ENCODE data around the gene SEC24C. TPM values are rescaled to one million over a fixed set of nuclear protein-coding genes. Genes with fewer than 3 reads are reported as not detected.

The SEC24C gene
- total RNA-seq, 2 experiments from 2014 or later, result 53.6 to 87.1 TPM

DNA sequence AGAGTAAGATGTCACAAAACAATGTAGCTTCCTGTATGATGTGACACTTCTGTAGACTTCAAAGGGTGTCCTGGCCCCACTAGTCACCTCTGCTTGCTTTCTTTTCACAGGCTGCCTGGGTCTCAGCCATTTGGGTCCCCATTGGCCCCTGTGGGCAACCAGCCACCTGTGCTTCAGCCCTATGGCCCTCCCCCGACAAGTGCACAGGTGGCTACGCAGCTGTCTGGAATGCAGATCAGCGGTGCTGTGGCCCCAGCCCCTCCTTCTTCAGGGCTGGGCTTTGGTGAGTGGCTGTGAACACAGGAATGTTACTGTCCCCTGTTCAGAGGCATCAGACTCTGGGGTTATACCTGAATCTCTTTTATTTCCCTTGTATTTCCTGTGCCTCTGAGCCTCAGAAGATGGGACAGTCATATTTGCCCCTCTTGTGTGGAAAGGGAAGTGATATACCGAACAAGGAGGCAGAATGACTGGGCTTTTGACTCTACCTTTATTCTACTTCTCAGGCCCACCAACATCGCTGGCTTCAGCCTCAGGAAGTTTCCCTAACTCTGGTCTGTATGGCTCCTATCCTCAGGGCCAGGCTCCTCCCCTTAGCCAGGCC lies 15.4 kb downstream of the SEC24C start:
- peak; percentile 86 for DNase-seq (ENCODE audit: low spot score)
- BruUV-seq (replicated peaks), result no TSS peak
- intact Hi-C loops (cut with micrococcal nuclease; ENCODE audit: unreplicated experiment), result no loop called here
- POLR2A ChIA-PET, result interaction anchor here (0.5 to 2.5 kb wide), 8 partner anchors 9 to 1008 kb away, joined by 3 to 15 read pairs (median 4); partner anchors contain the start of genes CHCHD1 and SEC24C
- CTCF ChIA-PET (ENCODE audit: unreplicated experiment), result interaction anchor here (1.2 kb wide), 1 partner anchor 16 kb away, joined by 3 read pairs; the partner anchor contains the start of gene SEC24C
- TF ChIP-seq EZH2phosphoT487 (IDR thresholded peaks at IDR 0.05; ENCODE audit: borderline replicate concordance, low read depth, low read length), result no peak
- TF ChIP-seq, protein P1, sequence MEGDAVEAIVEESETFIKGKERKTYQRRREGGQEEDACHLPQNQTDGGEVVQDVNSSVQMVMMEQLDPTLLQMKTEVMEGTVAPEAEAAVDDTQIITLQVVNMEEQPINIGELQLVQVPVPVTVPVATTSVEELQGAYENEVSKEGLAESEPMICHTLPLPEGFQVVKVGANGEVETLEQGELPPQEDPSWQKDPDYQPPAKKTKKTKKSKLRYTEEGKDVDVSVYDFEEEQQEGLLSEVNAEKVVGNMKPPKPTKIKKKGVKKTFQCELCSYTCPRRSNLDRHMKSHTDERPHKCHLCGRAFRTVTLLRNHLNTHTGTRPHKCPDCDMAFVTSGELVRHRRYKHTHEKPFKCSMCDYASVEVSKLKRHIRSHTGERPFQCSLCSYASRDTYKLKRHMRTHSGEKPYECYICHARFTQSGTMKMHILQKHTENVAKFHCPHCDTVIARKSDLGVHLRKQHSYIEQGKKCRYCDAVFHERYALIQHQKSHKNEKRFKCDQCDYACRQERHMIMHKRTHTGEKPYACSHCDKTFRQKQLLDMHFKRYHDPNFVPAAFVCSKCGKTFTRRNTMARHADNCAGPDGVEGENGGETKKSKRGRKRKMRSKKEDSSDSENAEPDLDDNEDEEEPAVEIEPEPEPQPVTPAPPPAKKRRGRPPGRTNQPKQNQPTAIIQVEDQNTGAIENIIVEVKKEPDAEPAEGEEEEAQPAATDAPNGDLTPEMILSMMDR (conservative IDR thresholded peaks at IDR 0.05; ENCODE audit: low read length), result no peak
- Histone ChIP-seq H3K4me3 (ENCODE audit: low read depth, low read length, poor library complexity, severe bottlenecking) (no peak overlapping the region), H3K9me3 (ENCODE audit: low read length) (no peaks in the 10 kb centered on the region), H3K4me1 (ENCODE audit: insufficient read depth, low read length, poor library complexity, severe bottlenecking) (peaks cover 23% of the 10 kb centered on the region), H3K79me2 (ENCODE audit: insufficient read depth, low read depth, low read length) (no peaks in the 10 kb centered on the region; the same call in 1 of the 2 replicates), H2AFZ (ENCODE audit: low read length) (no peak overlapping the region), H3K27ac (ENCODE audit: low read depth, low read length, poor library complexity, severe bottlenecking) (peak overlapping the region; percentile 64), H3K9me2 (ENCODE audit: insufficient read depth, low read length) (no peaks in the 10 kb centered on the region), H3K4me2 (ENCODE audit: low read length) (peak overlapping the region; percentile 57), H3K36me3 (ENCODE audit: insufficient read depth, low read length) (peaks cover 63% of the 10 kb centered on the region), H4K20me1 (ENCODE audit: insufficient read depth, low read length) (no peaks in the 10 kb centered on the region)

GRCh38 chr10:73761781-73762180 lies 17.6 kb downstream of the SEC24C start:
- H4K20me1 ChIP-seq (ENCODE audit: insufficient read depth, low read length), result no peaks in the 10 kb centered on the region
- CTCF ChIA-PET (ENCODE audit: unreplicated experiment), result no interaction called here
- POLR2A ChIA-PET, result no interaction called here

More at GRCh38 chr10:73761781-73762180, 17.6 kb downstream of the SEC24C start:
- peaks cover 74% of the 10 kb centered on the region for H3K36me3 ChIP-seq (ENCODE audit: insufficient read depth, low read length)
- H3K9me2 ChIP-seq (ENCODE audit: insufficient read depth, low read length), result no peaks in the 10 kb centered on the region
- H3K79me2 ChIP-seq (ENCODE audit: insufficient read depth, low read depth, low read length), result no peaks in the 10 kb centered on the region; the same call in 1 of the 2 replicates
- H3K4me2 ChIP-seq (ENCODE audit: low read length), result no peak overlapping the region
- no TSS peak for BruUV-seq (replicated peaks)
- H3K9me3 ChIP-seq (ENCODE audit: low read length), result no peaks in the 10 kb centered on the region
- TF ChIP-seq EZH2phosphoT487 (IDR thresholded peaks at IDR 0.05; ENCODE audit: borderline replicate concordance, low read depth, low read length), result no peak
- TF ChIP-seq, protein P1 (conservative IDR thresholded peaks at IDR 0.05; ENCODE audit: low read length), result no peak
- H3K4me3 ChIP-seq (ENCODE audit: low read depth, low read length, poor library complexity, severe bottlenecking), result no peak overlapping the region
- no peak overlapping the region for H3K27ac ChIP-seq (ENCODE audit: low read depth, low read length, poor library complexity, severe bottlenecking)
- peaks cover 23% of the 10 kb centered on the region for H3K4me1 ChIP-seq (ENCODE audit: insufficient read depth, low read length, poor library complexity, severe bottlenecking)
- intact Hi-C loops (cut with micrococcal nuclease; ENCODE audit: unreplicated experiment), result no loop called here
- DNase-seq (ENCODE audit: low spot score), result no peak
- no peak overlapping the region for H2AFZ ChIP-seq (ENCODE audit: low read length)
